HL-60 (cell line): ENCODE data around the gene MGAT5.

Experiments
- DNase-seq, 2 experiments: peaks; one replicate each; pipeline ENCODE4 v3.0.0-alpha.2; 2010 to 2020; ENCODE audit warnings: low read depth in 1 of 2, low spot score in 1 of 2
- H3K27ac ChIP-seq: fragments of 250-450 bp; sonication (Bioruptor Pico); replicated peaks from 2 replicates; pipeline ENCODE4 v1.5.1; 2020; ENCODE audit warnings: mild to moderate bottlenecking, moderate library complexity
- H3K27me3 ChIP-seq: fragments of 250-450 bp; sonication (Bioruptor Pico); 2 replicates; pipeline ENCODE4 v1.5.1; 2021; ENCODE audit warnings: mild to moderate bottlenecking, moderate library complexity; ENCODE audit not compliant: insufficient read depth, poor library complexity, severe bottlenecking
- H3K4me3 ChIP-seq: replicated peaks from 2 replicates; pipeline ENCODE4 v1.5.1; 2011; ENCODE audit warnings: mild to moderate bottlenecking, control low read depth, low read length; ENCODE audit not compliant: insufficient read depth
- GABPA ChIP-seq: IDR thresholded peaks from 2 replicates; pipeline ENCODE4 v1.6.1; 2012; ENCODE audit warnings: low read depth
- POLR2AphosphoS5 ChIP-seq: IDR thresholded peaks from 2 replicates; pipeline ENCODE4 v1.6.1; 2012; ENCODE audit warnings: low read depth
- SPI1 ChIP-seq: IDR thresholded peaks from 2 replicates; pipeline ENCODE4 v1.6.1; 2012; ENCODE audit warnings: low read depth, mild to moderate bottlenecking, borderline replicate concordance
- TF ChIP-seq, protein P1 (sequence below): IDR thresholded peaks from one replicate; pipeline ENCODE4 v1.5.1; 2011; ENCODE audit warnings: low read length, control low read depth, inconsistent platforms; ENCODE audit not compliant: insufficient read depth
- TF ChIP-seq, protein P2 (sequence below): IDR thresholded peaks from 2 replicates; pipeline ENCODE4 v1.6.1; 2012; ENCODE audit warnings: low read depth; ENCODE audit not compliant: insufficient replicate concordance

Gene MGAT5

DNA sequence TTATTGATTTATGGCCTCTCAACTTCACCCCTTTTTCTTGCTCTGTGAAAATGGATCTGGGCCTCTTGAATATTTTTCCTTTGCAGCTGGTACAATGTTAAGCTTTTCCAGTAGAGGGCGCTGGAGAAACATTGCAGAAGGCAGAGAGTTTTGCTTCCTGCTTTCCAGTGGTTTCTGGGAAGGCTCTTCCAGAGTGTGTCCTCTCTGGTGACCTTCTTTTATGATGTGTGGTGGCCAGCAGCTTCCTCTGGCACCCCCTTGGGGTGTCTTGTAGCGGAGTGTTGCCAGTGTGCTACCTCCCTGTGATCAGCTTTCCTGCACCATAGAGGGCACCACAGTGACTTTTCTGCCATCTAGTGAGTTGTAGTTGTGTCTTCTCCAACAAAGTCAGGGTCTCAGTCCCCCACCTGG lies 25.4 kb upstream of the MGAT5 start:
- Histone ChIP-seq H3K27me3 (no peaks in the 10 kb centered on the region), H3K4me3 (no peak overlapping the region), H3K27ac (no peak overlapping the region)
- TF ChIP-seq, protein P1, sequence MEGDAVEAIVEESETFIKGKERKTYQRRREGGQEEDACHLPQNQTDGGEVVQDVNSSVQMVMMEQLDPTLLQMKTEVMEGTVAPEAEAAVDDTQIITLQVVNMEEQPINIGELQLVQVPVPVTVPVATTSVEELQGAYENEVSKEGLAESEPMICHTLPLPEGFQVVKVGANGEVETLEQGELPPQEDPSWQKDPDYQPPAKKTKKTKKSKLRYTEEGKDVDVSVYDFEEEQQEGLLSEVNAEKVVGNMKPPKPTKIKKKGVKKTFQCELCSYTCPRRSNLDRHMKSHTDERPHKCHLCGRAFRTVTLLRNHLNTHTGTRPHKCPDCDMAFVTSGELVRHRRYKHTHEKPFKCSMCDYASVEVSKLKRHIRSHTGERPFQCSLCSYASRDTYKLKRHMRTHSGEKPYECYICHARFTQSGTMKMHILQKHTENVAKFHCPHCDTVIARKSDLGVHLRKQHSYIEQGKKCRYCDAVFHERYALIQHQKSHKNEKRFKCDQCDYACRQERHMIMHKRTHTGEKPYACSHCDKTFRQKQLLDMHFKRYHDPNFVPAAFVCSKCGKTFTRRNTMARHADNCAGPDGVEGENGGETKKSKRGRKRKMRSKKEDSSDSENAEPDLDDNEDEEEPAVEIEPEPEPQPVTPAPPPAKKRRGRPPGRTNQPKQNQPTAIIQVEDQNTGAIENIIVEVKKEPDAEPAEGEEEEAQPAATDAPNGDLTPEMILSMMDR, result peak; percentile 35
- no peak for TF ChIP-seq POLR2AphosphoS5
- peak; percentile 30 to 33 for DNase-seq

DNA sequence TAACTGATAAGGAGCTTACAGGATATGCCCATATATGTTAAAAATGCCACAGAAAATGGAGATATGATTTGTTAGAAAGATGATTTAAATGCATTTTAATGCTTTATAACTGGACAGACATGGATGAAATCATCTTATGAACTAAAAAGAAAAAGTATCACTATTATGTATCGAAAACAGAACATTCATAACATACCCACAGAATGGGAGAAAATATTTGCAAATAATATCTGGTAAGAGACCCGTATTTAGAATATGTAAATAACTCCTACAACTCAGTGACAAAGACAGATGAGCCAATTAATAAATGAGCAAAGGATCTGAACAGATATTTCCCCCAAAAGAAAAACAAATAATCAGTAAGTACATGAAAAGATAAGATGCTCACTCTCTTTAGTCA lies 24.3 kb upstream of the MGAT5 start:
- no peak for DNase-seq
- no peak overlapping the region for H3K4me3 ChIP-seq
- H3K27ac ChIP-seq, result no peak overlapping the region
- no peak for TF ChIP-seq SPI1
- H3K27me3 ChIP-seq, result no peaks in the 10 kb centered on the region

DNA sequence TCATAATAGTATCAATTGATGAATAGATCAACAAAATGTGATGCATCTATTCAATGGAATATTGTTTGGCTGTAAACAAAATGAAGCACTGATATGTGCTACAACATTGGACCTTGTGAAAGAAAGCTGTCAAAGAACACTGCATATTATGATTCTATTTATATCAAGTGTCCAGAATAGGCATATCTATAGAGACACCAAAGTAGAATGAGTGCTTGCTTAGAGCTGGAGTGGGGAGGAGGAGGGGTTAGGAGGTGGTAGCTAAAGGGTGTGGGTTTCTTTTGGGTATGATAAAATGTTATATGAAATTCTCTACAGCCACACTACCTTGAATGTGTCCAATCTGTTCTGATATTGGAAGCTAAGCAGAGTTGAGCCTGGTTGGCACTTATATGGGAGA lies 23.0 kb upstream of the MGAT5 start:
- H3K27ac ChIP-seq, result no peak overlapping the region
- no peak for TF ChIP-seq POLR2AphosphoS5
- TF ChIP-seq GABPA, result no peak
- TF ChIP-seq, protein P2, sequence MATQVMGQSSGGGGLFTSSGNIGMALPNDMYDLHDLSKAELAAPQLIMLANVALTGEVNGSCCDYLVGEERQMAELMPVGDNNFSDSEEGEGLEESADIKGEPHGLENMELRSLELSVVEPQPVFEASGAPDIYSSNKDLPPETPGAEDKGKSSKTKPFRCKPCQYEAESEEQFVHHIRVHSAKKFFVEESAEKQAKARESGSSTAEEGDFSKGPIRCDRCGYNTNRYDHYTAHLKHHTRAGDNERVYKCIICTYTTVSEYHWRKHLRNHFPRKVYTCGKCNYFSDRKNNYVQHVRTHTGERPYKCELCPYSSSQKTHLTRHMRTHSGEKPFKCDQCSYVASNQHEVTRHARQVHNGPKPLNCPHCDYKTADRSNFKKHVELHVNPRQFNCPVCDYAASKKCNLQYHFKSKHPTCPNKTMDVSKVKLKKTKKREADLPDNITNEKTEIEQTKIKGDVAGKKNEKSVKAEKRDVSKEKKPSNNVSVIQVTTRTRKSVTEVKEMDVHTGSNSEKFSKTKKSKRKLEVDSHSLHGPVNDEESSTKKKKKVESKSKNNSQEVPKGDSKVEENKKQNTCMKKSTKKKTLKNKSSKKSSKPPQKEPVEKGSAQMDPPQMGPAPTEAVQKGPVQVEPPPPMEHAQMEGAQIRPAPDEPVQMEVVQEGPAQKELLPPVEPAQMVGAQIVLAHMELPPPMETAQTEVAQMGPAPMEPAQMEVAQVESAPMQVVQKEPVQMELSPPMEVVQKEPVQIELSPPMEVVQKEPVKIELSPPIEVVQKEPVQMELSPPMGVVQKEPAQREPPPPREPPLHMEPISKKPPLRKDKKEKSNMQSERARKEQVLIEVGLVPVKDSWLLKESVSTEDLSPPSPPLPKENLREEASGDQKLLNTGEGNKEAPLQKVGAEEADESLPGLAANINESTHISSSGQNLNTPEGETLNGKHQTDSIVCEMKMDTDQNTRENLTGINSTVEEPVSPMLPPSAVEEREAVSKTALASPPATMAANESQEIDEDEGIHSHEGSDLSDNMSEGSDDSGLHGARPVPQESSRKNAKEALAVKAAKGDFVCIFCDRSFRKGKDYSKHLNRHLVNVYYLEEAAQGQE, result no peak
- TF ChIP-seq, protein P1, result no peak
- no peak for TF ChIP-seq SPI1
- H3K27me3 ChIP-seq, result no peaks in the 10 kb centered on the region
- H3K4me3 ChIP-seq, result no peak overlapping the region
- no peak for DNase-seq

DNA sequence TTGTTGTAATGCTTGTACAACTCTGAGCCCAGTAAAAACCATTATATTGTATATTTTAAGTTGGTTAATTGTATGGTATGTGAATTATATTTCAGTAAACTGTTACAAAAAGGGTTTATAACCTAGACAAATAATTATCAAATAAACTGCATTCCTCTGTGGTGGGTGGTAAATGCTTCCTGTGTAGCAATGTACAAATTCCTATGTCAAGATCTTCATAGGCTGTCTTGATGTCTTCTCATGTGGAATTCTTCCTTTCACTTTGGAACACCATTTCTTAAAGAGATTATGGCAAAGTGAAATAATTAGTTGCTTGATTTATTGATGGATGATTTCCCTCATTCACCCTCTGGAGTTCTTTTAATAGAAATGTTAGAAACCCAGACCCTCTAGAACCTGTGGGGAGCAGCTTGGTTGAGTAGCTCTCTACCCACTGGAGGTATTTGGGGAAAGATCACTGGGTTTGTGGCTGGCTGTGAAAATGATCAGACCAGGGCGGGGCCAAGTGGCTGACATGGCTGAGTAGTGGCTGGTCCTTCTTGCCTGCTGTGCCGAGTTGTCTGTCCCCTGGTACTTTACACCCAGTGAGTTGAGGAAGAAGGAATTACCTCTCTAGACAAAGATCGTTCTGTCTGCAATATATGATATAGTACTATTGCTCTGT lies 22.4 kb upstream of the MGAT5 start:
- 0 out of 2 replicates have a peak overlapping the region, but pooled peaks have one; percentile 11 for H3K27ac ChIP-seq

More for the DNA sequence above, 22.4 kb upstream of the MGAT5 start:
- H3K4me3 ChIP-seq, result no peak overlapping the region
- TF ChIP-seq POLR2AphosphoS5 (no peak), GABPA (no peak), SPI1 (no peak)
- TF ChIP-seq, protein P1, result no peak
- TF ChIP-seq, protein P2, result no peak
- H3K27me3 ChIP-seq, result no peaks in the 10 kb centered on the region
- no peak for DNase-seq
